Activated CD4-positive, alpha-beta T cell treated with anti-CD3 and anti-CD28 coated beads, Interleukin-2, Interleukin-6, amounts not matched to agents 100 ng/mL and 50 ng/mL, durations not matched to agents 16 hours and 8 hours (primary cell): Measurements from ENCODE around the gene SIAH1.
"Not testable (repeated sequence)": the region's sequence is repeated elsewhere in the genome, so short reads cannot be mapped to it uniquely, and the experiment has no call there.

ENCODE experiments used
- DNase-seq: peaks from one replicate; pipeline ENCODE4 v3.0.0-alpha.2; 2020

The SIAH1 gene

DNA sequence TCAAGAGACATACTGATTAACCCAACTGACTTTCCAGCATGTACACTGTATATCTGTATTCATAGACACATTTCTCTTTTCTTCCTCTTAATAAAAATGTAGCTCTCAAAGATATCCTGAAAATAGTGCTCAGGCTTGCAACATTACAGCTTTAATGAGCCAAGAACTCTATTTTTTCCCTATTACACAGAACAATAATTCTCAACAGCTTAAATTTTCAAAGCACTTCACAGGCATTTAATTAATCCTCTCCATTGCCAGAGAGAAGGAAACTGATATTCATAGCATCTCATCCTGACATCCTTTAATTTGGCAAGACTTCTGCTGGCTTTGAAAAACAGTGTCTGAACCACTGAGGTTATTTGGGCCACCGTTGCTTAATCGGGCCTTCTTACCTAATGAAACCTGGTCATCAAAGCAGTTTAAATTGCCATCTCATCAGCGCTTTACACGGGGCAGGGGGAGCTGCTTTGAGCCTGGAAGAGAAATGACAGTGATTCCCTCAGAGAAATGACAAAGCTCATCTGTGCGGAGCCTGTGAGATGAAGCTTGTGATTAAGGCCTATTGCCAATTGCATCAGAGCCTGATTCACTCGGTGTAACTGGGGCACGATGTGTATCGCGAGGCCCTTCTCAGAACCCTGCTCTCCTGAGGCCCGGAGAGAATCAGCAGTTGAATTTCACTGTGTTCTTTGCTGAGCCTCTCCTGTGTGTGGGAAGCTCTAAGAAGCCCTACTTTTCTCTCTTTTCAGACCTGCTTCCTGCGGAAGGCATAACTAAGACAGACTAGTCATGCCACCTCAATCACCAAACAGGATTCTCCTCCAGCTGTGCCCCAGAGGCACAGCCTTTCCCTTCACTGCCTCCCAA lies 8.5 kb upstream of the SIAH1 start:
- peak; percentile 22 for DNase-seq

DNA sequence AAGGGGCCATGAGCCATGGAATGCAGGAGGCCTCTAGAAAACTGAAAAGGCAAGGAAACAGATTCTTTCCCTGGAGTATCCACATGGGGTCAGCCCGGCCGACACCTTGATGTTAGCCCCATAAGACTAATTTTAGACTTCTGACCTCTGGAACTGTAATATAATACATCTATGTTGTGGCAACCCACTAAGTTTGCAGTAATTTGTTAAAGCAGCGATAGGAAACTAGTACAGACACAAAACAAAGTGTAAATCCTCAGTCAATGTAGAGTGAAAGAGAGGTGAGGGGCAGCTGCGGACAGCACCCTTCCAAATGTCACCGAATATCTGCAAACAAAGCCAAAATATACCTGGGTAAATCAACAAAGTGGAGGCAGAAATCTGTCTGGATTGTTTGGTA lies 7.2 kb upstream of the SIAH1 start:
- DNase-seq, result no peak

DNA sequence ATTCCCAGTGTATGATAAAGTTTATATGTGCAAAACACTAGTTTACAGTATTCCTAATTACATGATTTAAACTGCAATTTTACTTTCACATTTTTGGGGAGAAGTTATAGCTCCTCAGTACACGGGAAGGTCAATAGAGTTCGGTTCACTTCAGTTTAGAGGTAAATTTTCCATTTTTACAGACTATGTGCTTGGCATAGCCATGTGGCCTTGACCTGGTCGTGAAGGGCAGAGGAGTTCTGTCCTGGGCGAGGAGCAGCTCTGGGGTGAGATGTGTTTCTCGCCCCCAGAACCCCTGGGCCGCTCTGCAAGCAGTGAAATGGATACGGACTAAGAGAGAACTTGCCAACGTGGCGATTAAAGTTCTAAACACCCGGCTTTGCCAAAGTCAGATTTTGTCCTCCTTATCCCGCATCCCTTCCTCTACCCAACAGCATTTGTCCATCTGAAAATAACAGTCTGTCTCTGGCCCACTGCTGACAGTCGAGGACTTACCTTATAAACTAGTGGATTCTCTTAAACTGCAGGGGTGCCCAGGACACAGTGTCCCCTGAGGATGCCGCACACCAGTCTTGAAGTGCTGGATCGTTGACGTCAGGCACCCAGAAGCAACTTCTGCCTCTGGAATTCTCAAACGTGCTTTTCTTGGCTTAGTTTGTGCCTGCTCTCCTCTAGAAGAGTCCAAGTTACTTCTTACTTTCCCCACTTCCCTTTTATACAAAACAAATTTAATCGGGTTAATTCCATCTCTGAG lies 1.5 kb upstream of the SIAH1 start:
- no peak for DNase-seq

- DNase-seq, result peak; percentile 45
Measured at GRCh38 chr16:48384520-48385252, 527 bp downstream of the SIAH1 start.

- DNase-seq, result peak; percentile 32
Measured at GRCh38 chr16:48383877-48384519, 1.2 kb downstream of the SIAH1 start.

- DNase-seq, result no peak
Measured at GRCh38 chr16:48383009-48383876, 2.0 kb downstream of the SIAH1 start.

DNA sequence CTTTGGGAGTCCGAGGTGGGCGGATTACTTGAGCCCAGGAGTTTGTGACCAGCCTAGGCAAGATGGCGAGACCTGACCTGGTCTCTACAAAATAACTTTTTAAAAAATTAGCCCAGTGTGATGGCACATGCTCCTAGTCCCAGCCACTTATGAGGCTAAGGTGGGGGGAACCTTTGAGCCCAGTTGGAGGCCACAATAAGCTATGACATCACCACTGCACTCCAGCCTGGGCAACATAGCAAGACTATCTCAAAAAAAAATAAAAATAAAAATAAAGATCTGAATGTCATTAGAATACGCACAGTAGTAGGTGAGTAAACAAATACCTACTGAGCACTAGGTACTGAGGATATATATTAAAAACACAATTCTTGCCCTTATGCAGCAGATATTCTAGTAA lies 3.1 kb downstream of the SIAH1 start:
- DNase-seq, result no peak

GRCh38 chr16:48381201-48381600 lies 4.0 kb downstream of the SIAH1 start:
- no peak for DNase-seq

GRCh38 chr16:48378836-48379235 lies 6.4 kb downstream of the SIAH1 start:
- DNase-seq, result no peak

DNA sequence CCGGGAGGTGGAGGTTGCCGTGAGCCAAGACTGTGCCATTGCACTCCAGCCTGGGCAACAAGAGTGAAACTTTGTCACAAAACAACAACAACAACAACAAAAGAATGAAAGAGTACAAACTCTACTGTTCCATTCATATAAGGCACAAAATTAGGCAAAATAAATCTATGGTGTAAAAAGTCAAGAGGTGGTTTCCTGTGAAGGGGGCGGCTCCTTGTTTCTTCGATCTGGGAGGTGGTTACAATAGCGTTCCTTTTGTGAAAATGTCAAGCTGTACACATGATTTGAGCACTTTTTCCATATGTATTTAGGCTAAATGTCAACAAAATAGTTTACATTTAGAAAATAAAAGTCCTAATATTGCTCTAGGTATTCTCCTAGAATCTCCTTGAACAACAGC lies 6.9 kb downstream of the SIAH1 start:
- no peak for DNase-seq

DNA sequence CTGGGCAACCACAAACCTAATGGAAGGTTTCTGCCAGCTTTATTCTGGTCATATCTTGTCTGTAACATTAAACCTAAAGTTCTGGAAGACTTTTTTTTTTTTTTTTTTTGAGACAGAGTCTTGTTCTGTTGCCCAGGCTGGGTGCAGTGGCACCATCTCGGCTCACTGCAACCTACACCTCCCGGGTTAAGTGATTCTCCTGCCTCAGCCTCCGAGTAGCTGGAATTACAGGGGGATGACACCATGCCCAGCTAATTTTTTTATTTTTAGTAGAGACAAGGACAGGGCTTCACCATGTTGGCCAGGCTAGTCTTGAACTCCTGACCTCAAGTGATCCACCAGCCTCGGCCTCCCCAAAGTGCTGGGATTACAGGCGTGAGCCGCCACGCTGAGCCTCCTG lies 7.9 kb downstream of the SIAH1 start:
- not testable (repeated sequence) for DNase-seq

DNA sequence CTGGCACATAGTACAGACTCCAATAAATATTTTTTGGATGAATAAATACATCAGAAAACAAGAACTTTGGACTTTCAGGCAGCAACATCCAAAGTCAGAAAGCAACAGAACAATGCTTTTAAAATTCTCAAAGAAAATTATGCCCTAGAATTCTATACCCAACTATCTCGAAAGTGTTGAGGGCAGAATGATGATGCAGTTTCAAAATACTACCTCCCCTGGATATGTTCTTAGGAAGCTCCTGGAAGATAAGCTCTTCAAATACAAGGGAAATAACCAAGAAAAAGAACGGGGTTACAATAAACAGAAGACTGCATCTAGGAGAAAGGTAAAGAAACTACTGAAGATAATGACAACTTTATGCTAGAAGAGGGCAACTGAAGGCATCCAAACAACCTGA lies 11.0 kb downstream of the SIAH1 start:
- DNase-seq, result no peak

DNA sequence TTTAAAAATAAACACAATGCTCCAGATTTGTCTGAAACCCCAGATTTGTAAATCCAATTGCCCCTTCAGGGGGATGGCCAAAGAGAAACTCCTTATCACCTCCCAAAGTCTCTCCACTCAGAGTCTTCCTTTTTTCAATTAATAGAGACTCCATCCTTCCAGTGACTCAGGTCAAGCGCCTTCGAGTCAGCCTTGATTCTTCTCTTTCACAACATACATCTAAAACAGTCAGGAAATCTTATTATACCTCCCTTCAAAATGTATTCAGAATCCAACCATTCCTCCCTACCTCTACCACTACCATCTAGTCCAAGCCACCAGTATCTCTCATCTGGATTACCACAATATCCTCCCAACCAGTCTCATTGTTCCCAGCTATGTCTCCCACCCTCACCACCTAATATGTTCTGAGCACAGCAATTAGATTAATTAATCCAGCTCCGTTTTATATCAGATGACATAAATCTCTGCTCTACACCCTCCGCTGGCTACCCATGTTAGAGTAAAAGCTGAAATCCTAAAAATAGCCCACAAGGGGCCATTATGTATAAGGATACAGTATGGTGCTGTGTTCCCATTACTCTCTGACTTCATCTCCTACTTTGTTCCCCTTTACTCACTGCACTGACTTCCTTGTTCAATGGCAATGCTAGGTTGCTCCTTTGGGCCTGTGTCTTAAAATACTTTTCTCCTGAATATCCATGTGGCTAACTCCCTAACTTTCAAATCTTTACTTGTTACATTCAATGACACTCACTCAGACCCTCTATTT lies 11.8 kb downstream of the SIAH1 start:
- DNase-seq, result no peak

- no peak for DNase-seq
Measured at GRCh38 chr16:48372744-48373143, 12.5 kb downstream of the SIAH1 start.

GRCh38 chr16:48371393-48371780 lies 13.8 kb downstream of the SIAH1 start:
- DNase-seq, result no peak

GRCh38 chr16:48370668-48371392 lies 14.4 kb downstream of the SIAH1 start:
- DNase-seq, result not testable (repeated sequence)

DNA sequence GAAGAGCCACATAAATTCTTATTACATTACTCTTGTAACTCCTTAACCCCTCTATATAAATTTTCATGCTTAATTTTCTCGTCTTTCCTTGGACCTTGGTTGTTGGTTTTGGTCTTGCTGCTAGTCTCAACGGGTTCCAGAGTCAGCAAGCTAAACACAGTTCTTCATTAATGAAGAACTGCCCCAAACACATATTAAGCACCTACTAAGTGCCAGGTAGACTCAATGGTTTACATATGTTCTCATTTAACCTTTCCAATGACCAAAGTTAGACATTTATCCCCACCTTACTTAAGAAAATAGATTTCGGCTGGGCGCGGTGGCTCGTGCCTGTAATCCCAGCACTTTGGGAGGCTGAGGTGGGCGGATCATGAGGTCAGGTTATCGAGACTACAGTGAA lies 15.0 kb downstream of the SIAH1 start:
- no peak for DNase-seq

GRCh38 chr16:48369765-48370164 lies 15.4 kb downstream of the SIAH1 start:
- DNase-seq, result no peak

DNA sequence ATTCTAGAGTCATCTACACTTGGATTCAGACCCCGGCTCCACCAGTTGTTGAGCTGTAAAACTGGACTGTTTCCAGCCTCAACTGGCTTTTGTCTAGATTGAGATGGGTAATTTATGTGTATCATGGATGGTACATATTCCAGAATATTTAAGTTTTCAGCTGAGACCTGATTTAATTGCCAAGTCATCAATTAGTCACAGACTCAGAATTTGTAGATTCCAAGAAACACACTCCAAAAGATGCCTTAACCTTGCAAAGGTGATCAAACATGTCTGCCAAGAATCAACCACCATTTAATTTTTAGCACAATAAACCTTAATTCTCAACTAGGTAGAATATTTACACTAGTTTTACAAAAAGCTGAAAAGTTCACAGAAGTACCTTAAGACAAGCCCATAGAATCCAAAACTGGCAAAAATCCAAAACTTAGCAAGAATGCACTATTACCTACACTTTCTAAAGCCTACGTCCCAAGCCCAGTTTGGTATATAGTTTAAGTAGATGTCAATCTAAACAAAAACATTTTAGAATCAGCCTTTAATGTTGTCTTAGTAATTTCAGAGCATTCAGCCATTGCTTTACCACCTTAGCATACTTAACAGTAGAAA lies 17.7 kb downstream of the SIAH1 start:
- DNase-seq, result no peak
